HL-60/S4 treated with phorbol 12-myristate 13-acetate at 8.2 ng/mL for 4 days and 3 days (cell line): Measurements from ENCODE around the gene CTNNAL1.

ENCODE experiments used
- in situ Hi-C: fragments of 300-500 bp; cut with MboI; formaldehyde crosslinking; loops from 2 replicates; pipeline ENCODE4 v1.15.0; 2022; ENCODE audit warnings: low sequenced_read_pairs

CTNNAL1 gene

GRCh38 chr9:108894225-108894997 is 118.9 kb downstream of the CTNNAL1 start:
- in situ Hi-C loops: no loop called here
